ENCODE measurements around the gene IFI35. TPM values are rescaled to one million over a fixed set of nuclear protein-coding genes. Genes with fewer than 3 reads are reported as not detected.
"Not testable (repeated sequence)": the region's sequence is repeated elsewhere in the genome, so short reads cannot be mapped to it uniquely, and the experiment has no call there.

IFI35 gene
- total RNA-seq = 28.1 TPM

DNA sequence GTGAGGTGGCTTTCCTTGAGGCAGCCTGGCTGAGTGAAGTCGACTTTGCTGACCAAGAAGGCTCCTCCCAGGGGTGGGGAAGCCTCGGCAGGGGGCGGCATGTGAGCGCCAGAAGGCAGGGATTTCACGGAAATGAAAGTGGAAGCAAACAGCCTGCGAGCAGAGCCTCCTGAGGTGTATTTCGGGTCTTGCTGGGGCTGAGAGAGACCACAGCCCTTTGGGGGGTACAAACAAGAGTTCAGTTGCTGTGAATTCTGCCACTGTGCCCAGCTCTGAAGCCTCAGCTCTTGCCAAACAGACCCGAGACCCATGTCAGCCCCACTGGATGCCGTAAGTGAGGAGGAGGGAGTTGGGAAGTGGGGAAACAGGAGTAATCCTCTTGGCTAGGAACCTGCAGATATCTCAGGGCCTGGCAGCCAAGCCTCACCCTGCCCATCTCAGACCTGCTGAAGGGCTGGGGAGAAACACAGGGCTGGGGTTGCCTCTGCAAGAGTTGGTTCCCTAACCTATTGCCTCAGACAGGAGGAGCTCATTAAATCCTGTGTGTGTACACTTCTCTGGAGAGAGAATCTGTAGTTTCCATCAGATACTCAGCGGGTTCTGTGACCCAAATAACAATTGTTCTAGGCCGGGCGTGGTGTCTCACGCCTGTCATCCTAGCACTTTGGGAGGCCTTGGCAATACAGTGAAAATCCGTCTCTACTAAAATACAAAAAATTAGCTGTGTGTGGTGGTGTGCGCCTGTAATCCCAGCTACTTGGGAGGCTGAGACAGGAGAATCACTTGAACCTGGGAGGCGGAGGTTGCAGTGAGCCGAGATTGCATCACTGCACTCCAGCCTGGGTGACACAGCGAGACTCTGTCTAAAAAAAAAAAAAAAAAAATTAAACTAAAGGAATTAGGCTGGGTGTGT, at the start of gene IFI35:
Gene IFI35 (plus strand): TSS at position 146 of the 913 bp plus-strand sequence. CDS start 164 bp downstream, at position 310.
- peak; percentile 94 for ATAC-seq
- intact Hi-C loops (cut with DNase I) = no loop called here

DNA sequence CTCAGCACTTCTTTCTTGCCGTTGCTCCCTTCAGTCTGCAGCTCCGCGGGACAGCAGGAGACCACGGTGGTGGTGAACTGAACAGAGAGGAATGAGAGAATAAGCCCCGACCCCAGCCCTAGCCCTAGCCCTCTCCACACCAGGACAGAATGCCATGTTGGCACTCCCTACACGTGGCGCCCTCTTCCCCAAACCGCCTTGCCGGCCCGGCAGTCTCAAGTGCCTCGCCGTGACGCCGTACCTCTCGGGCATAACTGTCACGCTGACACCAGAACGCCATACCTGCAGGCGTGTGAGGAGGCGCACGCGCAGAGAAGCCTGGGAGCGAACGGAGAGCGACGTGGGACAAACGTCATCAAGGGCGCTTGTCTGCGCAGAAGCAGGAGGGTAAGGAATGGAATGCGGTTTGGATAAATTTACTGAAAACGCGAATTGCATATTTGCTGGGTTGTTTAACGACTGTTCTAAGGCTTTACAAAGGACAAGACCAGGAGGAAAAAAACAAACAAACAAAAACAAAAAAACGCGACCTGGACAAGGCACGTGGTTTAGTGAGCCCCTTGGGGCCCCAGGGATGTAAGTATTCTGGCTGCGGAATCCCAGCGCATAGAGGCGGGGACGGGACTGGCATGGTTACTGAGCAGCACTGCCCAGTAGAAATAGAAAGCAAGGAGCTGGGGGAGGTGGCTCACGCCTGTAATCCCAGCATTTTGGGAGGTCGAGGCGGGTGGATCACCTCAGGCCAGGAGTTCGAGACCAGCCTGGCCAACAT, 42.2 kb upstream of the IFI35 start, which contains the start of gene AARSD1:
Gene AARSD1 (minus strand): TSS at position 294 of the 772 bp plus-strand sequence. CDS start 14 bp downstream, at position 280.
- DNase-seq (ENCODE audit: low spot score) (peak; percentile 93), ATAC-seq (peak; percentile 98)
- intact Hi-C loops (cut with DNase I) = no loop called here

More for the DNA sequence above, at the start of gene IFI35:
- peak; percentile 92 for DNase-seq (ENCODE audit: low spot score)

DNA sequence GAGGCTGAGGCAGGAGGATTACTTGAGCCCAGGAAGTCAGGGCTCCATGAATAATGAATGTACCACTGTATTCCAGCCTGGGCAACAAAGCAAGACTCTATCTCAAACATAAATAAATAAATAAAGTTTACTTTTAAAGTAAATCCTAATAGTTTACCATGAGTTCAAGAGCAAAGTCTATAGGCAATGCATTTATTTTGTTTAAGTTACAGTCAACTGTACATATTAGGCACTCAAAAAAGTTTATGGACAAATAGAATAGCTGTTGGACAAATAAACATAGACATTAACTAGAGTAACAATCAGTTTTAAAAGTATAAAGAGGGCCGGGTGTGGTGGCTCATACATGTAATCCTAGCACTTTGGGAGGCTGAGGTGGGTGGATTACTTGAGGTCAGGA, 38.7 kb upstream of the IFI35 start:
- ATAC-seq (no peak), DNase-seq (ENCODE audit: low spot score) (no peak)
- intact Hi-C loops (cut with DNase I) = loop anchor here (5.0 kb wide), 1 partner anchor 966 kb away; no protein-coding TSS in a partner anchor

DNA sequence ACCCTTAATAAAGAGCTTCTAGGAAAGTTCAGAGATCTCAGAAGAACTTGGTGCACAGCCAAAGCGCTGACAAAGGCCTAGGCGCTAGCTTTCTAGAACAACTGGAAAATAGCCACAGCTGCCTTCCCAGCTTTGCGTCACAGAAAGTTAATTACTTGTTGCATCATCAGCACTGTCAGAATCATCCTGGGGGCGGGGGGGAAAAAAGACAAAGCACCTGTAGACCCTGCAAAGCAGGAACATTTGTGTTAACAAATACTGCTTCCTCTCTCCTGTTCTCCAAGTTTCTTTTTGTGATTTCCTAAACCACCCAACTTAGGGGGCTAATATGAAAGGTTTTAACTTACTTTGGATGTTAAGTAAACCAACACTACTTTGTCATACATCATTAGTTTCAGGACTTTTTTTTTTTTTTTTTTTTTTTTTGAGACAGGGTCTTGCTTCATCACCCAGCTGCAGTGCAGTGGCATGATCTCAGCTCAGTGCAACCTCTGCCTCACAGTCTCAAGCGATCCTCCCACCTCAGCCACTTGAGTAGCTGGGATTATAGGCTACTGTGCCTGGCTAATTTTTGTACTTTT, 37.5 kb upstream of the IFI35 start:
- intact Hi-C loops (cut with DNase I) = loop anchor here (5.0 kb wide), 1 partner anchor 967 kb away; no protein-coding TSS in a partner anchor
- ATAC-seq (no peak), DNase-seq (ENCODE audit: low spot score) (no peak)

DNA sequence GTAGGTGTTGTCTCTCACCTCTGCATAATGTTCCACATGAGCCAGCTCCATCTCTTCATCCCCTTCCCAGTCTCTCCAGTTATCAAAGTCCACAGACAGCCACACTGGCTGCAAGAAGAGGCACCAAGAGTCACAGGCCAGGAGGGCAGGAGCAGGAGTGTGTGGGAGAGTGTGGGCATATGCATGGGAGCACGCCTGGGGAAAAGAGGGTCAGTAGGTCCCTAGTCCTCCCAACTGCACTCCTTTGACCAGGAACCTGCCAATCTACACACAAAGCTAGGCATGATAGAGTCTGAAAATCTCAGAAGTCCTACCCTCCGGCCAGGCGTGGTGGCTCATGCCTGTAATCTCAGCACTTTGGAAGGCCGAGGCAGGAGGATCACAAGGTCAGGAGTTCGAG, 35.0 kb upstream of the IFI35 start:
- intact Hi-C loops (cut with DNase I) = no loop called here
- no peak for ATAC-seq

DNA sequence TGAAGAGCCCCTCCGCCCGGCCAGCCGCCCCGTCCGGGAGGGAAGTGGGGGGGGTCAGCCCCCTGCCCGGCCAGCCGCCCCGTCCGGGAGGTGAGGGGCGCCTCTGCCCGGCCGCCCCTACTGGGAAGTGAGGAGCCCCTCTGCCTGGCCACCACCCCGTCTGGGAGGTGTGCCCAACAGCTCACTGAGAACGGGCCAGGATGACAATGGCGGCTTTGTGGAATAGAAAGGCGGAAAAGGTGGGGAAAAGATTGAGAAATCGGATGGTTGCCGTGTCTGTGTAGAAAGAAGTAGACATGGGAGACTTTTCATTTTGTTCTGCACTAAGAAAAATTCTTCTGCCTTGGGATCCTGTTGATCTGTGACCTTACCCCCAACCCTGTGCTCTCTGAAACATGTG, 33.3 kb upstream of the IFI35 start:
- DNase-seq (ENCODE audit: low spot score); intact Hi-C loops (cut with DNase I); ATAC-seq: not testable (repeated sequence)

More for the DNA sequence above, 35.0 kb upstream of the IFI35 start:
- no peak for DNase-seq (ENCODE audit: low spot score)

DNA sequence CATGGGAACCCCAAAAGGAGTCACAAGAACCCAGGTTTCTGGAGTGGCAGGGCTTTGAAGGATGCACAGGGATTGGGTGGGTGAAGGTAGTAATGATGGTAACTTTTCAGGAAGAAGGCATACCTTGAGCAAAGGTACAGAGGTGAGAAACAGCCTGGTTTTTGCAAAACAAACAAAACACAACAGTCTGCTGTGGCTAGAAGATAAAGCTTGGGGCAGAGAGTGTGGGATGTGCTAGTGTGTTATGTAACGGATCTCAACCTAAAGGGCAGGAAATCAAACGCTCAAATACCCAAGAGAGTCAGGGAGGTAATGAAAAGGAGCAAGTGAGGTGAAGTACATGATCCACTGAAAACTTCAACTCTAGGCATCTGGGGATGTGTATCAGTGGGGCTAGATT, 31.3 kb upstream of the IFI35 start:
- DNase-seq (ENCODE audit: low spot score) (no peak), ATAC-seq (no peak)
- intact Hi-C loops (cut with DNase I) = no loop called here

DNA sequence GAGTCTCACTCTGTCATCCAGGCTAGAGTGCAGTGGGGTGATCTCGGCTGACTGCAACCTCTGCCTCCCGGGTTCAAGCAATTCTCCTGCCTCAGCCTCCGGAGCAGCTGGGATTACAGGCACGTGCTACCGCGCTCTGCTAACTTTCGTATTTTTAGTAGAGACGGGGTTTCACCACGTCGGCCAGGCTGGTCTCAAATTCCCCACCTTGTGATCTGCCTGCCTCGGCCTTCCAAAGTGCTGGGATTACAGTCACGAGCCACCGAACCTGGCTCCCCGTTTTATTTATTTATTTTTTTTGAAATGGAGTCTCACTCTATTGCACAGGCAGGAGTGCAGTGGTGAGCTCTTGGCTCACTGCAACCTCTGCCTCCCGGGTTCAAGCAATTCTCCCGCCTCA, 30.9 kb upstream of the IFI35 start:
- intact Hi-C loops (cut with DNase I); ATAC-seq; DNase-seq (ENCODE audit: low spot score): not testable (repeated sequence)

DNA sequence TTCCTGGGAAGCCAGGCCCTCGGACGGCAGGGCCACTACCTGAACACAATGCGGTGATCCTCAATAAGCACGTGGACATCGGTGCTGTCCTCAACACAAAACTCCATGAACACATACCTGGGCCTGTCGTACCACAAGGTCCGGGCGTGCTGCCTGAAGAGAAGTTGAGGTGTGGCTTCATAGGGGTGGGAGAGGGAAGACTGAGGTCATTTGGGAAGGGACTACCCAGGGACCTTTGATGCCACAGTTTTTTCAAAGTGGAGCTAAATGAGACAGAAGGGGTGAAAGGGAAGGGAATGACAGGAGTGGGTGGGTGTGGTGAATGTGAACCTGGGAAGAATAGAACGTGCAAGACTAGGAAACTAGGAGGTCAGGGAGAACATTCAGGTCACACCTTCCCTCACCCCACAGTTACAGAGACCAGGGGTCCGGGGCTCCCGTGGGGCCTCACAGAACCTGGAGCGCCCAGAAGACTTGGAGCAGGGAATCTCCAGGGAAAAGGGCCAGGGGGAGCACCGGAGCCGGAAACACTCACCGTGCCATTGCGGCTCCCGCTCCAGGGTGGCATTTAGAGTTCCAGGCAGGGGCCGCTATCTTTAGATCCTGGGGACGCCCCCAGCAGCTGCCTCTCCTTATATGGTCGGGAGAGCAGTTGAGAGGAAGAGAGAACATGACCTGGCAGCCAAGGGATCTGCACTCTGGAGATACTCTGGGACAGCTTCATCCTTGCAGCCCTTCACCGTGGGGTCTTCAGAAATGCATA, 26.9 kb upstream of the IFI35 start, which contains the start of gene PTGES3L:
Gene PTGES3L (minus strand): TSS at position 570 of the 763 bp plus-strand sequence. CDS start 27 bp downstream, at position 543.
- ATAC-seq (peak; percentile 58), DNase-seq (ENCODE audit: low spot score) (no peak)
- intact Hi-C loops (cut with DNase I) = loop anchor here (1.0 kb wide), 1 partner anchor 85 kb away; no protein-coding TSS in a partner anchor

DNA sequence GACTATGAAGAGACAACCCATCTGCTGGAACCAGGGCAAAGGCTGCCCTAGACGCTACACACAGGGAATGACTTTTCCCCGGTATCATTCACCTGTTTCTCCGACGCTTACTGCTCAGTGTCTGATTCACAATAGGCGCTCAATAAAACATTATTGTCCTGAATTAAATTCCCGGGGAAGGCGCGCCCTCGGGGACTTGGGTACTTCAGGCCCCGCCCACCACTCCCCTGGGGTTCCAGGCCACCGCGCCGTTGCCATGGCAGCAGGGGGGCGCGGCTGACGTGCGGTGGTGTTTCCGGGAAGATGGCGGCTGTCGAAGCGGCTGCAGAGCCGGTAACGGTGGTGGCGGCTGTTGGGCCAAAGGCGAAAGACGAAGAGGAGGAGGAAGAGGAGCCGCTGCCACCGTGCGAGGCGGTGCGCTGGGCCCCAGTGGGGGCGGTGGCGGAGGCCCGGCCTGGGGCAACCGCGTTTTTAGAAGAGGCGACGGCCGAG, 26.3 kb upstream of the IFI35 start, which contains the start of gene RUNDC1:
Gene RUNDC1 (plus strand): TSS at position 292 of the 492 bp plus-strand sequence. CDS start 12 bp downstream, at position 304.
- intact Hi-C loops (cut with DNase I) = loop anchor here (1.0 kb wide), 1 partner anchor 86 kb away; no protein-coding TSS in a partner anchor
- DNase-seq (ENCODE audit: low spot score) (peak; percentile 95), ATAC-seq (peak; percentile 96)

DNA sequence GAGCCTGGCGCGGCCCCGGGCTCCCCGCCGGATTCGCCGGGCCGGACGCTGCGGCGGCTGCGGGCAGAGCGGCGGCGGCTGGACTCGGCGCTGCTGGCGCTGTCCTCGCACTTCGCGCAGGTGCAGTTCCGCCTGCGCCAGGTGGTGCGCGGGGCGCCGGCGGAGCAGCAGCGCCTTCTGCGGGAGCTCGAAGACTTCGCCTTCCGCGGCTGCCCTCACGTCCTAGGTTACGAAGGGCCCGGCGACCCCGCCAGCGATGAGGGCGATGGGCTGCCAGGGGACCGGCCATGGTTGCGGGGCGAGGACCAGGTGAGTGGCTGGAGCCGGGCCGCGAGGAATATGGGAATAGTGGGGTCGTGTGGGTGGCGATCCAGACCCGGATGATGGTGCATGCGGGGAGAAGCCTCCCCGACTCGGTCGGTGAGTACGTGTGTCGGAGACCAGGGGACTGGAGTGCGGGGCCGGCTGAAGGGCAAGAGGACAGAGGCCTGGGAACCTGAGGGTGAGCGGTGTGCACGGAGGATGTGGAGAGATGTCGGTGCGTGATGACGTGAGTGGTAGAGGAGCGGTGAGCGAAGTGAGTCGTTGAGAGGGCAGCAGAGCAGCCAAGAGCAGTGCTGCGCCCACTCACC, 25.7 kb upstream of the IFI35 start:
- intact Hi-C loops (cut with DNase I) = loop anchor here (1.0 kb wide), 1 partner anchor 87 kb away; no protein-coding TSS in a partner anchor
- DNase-seq (ENCODE audit: low spot score) = peak; percentile 60

DNA sequence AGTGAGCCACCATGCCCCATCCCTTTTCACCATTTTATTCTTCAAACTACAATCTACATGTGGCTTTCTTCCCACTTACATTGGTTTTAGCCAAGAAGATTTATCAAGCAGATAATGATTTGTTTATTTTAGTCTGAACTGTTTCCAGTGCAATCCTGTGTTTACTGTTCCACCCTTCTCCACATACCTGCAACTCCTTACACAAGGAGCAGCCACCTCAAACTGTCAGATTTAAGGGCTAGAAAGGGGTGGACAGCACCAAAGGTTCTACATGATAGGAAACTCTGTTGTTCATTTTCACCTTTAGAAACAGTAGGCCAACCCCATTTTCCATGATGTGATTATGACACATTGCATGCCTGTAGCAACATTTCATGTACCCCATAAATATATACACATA, 24.3 kb upstream of the IFI35 start:
- intact Hi-C loops (cut with DNase I) = no loop called here
- DNase-seq (ENCODE audit: low spot score) = no peak
- no peak for ATAC-seq

More for the DNA sequence above, 25.7 kb upstream of the IFI35 start:
- ATAC-seq = no peak

DNA sequence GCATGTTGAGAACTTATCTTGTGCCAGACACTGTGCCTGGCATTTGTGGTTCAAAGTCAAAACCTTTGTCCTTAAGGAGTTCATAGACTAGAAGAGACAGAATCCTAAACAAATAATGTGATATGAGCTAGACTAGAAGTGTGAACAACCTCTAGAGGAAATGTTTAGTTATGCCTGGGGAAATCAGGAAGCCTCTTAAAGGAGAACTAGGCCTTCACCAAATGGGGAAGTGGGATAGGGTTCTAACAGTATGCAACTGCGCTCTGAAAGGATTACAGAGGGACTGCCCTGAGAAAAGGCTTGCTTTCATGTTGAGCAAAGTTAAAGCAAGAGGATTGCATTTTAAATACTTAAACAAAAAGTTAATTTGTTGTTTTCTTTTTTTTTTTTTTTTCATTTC, 21.4 kb upstream of the IFI35 start:
- intact Hi-C loops (cut with DNase I) = no loop called here
- no peak for DNase-seq (ENCODE audit: low spot score)
- no peak for ATAC-seq

DNA sequence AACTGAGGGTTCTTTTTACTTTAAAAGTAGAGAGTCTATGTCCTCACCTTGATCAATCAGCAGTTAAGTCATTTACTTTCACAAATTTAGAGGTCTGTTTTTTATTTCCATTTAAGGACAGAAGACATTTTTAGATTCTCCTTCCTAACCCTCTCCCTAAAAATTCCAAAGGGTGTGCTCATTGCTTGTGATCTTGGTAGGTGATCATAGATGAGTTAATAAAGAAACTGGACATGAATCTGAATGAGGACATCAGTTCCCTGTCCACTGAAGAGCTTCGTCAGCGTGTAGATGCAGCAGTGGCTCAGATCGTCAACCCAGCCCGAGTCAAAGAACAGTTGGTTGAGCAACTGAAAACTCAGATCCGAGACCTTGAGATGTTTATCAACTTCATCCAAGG, 17.4 kb upstream of the IFI35 start:
- no peak for ATAC-seq
- DNase-seq (ENCODE audit: low spot score) = no peak
- intact Hi-C loops (cut with DNase I) = no loop called here

DNA sequence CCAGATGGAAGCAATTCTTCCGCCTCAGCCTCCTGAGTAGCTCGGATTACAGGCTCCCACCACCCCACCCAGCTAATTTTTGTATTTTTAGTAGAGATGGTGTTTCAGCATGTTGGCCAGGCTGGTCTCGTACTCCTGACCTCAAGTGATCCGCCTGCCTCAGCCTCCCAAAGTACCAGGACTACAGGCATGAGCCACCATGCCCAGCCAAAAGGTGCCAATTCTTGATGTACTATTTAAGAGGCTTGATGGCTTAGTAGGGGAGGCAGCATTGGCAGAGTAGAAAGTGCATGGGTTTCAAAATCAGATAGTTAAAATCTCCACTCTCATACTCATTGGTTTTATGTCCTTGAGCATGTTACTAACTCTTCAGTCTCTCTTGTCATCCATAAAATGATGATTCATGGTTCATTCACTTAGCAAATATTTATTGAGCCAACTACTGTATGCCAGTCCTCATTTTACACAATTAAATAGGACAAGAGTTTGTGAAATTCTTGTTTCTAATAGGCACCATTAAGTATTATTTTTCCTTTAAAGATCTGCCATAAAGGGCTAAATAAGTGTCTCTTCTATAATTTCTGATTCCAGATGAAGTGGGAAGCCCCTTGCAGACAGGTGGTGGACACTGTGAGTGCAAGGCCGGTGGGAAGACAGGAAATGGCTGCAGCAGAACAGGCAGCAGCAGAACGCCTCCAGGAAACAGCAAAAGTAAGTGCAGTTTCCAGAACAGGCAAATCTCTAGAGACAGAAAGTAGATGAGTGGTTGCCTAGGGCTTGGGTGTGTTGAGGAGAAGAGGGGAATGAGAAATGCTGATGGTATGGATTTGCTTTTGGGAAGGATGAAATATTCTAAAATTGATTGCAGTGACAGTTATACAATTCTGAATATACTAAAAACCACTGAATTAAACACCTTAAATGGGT, 16.6 kb upstream of the IFI35 start:
- DNase-seq (ENCODE audit: low spot score) (no peak), ATAC-seq (no peak)
- intact Hi-C loops (cut with DNase I) = no loop called here

DNA sequence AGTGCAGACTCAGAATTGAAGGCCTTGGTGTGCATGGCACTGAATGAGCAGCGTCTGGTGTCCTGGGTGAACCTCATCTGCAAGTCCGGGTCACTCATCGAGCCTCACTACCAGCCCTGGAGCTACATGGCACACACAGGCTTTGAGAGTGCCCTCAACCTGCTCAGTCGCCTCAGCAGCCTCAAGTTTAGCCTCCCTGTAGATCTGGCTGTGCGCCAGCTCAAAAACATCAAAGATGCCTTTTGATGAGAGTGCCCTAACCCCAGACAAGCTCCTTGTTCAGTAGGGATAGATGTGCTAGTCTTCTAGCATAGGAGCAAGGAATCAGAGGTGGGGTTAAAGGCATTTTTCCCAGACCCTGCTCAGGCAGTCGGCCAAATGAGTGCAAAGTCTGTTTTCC, 15.1 kb upstream of the IFI35 start:
- ATAC-seq = no peak
- intact Hi-C loops (cut with DNase I) = no loop called here
- no peak for DNase-seq (ENCODE audit: low spot score)

All from sciatic nerve (tissue), 2 donors.